H1 (cell line): ENCODE data around the gene MESD. TPM values are rescaled to one million over a fixed set of nuclear protein-coding genes. Genes with fewer than 3 reads are reported as not detected.

Source experiments
- ASH2L ChIP-seq: fragments of 200-600, 300-600 bp; sonication (generic); IDR thresholded peaks from one replicate; pipeline ENCODE4 v1.7.1; 2017; ENCODE audit warnings: low read length
- BCL11A ChIP-seq, 2 experiments: IDR thresholded peaks; one replicate each; pipeline ENCODE4 v1.6.1; 2011; ENCODE audit warnings: low read depth in 2 of 2, low read length in 2 of 2, mild to moderate bottlenecking in 2 of 2
- CREB1 ChIP-seq: IDR thresholded peaks from 2 replicates; pipeline ENCODE4 v1.6.1; 2012; ENCODE audit warnings: inconsistent platforms
- E2F6 ChIP-seq: IDR thresholded peaks from 2 replicates; pipeline ENCODE4 v1.6.1; 2012; ENCODE audit warnings: inconsistent platforms
- EZH2 ChIP-seq: fragments of 200-600 bp; sonication (generic); IDR thresholded peaks from 2 replicates; pipeline ENCODE4 v1.7.1; 2012; ENCODE audit warnings: low read depth, mild to moderate bottlenecking, moderate library complexity, low read length, inconsistent platforms; ENCODE audit not compliant: severe bottlenecking
- GABPA ChIP-seq: IDR thresholded peaks from 2 replicates; pipeline ENCODE4 v1.6.1; 2011; ENCODE audit warnings: mild to moderate bottlenecking, low read length, moderate library complexity, borderline replicate concordance; ENCODE audit not compliant: insufficient read depth
- MAFK ChIP-seq: IDR thresholded peaks from 2 replicates; pipeline ENCODE4 v1.6.1; 2012; ENCODE audit warnings: low read depth, mild to moderate bottlenecking, improper control_type of control experiment, low read length
- RXRA ChIP-seq: IDR thresholded peaks from 2 replicates; pipeline ENCODE4 v1.6.1; 2011; ENCODE audit warnings: low read depth, mild to moderate bottlenecking, low read length, moderate library complexity; ENCODE audit not compliant: insufficient read depth
- SAP30 ChIP-seq: fragments of 300-600 bp; sonication (generic); IDR thresholded peaks from 2 replicates; pipeline ENCODE4 v1.7.1; 2012; ENCODE audit warnings: low read length, moderate library complexity, mild to moderate bottlenecking, inconsistent platforms; ENCODE audit not compliant: insufficient read depth, insufficient replicate concordance
- SIRT6 ChIP-seq: IDR thresholded peaks from one replicate; pipeline ENCODE4 v1.7.1; 2012; ENCODE audit warnings: low read length, inconsistent platforms
- SP2 ChIP-seq: IDR thresholded peaks from 2 replicates; pipeline ENCODE4 v1.6.1; 2012; ENCODE audit warnings: mild to moderate bottlenecking, low read length, inconsistent platforms
- polyA plus RNA-seq, 7 experiments: library from polyadenylated mRNA; depleted of rRNA in 3 of 7; stranded (reverse) in 5 of 7; unstranded in 2 of 7; fragments of >200 nt in 5 of 7; fragments of 200-250 nt in 2 of 7; gene quantifications; 1 replicate in 5 of 7; 2 replicates in 1 of 7; 4 replicates in 1 of 7; pipeline versions ENCODE4 v1.2.1 to v1.2.3, GENCODE V29; 2011 to 2013; ENCODE audit warnings: missing spikeins in 2 of 7, mixed read lengths in 2 of 7
- total RNA-seq: library from RNA; stranded (reverse); fragmentation: NEBNext Ultra II Directional; extraction: Animal tissue kit (Norgen Biotek cat#: 25700); gene quantifications from 2 replicates; pipeline ENCODE4 v1.2.1, GENCODE V29; 2021

MESD gene
- total and polyA plus RNA-seq, 2 of the 8 experiments (the other 6 are each of a cell fraction or from before 2014, with no cell fraction given) = 11.0 to 28.3 TPM

GRCh38 chr15:80970018-80970657 is 19.5 kb downstream of the MESD start (continued):
- no peak for TF ChIP-seq BCL11A (IDR thresholded peaks at IDR 0.05; ENCODE audit: low read depth in 2 of 2, low read length in 2 of 2)
- no peak for TF ChIP-seq SAP30
- TF ChIP-seq E2F6 = 0 out of 2 replicates have a peak, but pooled peaks have one; percentile 3
- no peak for TF ChIP-seq MAFK
- no peak for TF ChIP-seq RXRA
- TF ChIP-seq SP2 = no peak
- TF ChIP-seq EZH2 = no peak
- no peak for TF ChIP-seq SIRT6
- TF ChIP-seq GABPA = no peak
- no peak for TF ChIP-seq CREB1
- no peak for TF ChIP-seq ASH2L
